ENCODE results near the gene ABCC2.

ABCC2 gene

DNA sequence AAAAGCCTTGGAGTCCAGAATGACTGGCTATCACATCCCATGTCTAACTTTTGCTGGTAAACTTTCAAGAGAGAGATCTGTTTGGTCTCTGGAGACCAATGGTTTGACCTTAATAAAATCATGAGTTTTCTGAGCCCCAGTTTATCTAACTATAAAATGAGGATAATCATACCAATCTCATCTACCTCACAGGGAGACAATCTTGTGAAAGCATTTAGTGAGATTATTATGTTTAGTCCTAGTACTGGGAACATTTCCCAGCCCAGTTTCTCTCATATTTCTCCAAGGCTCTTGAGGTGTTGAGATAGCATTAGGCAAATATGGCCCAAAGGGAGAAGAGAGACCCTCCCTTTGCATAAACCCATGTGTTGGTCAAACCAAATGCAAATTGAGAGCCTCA is 25.8 kb downstream of the ABCC2 start:
- H3K27me3 ChIP-seq (replicated peaks; ENCODE audit: insufficient read depth, low read length) = no peaks in the 10 kb centered on the region
- no peaks in the 10 kb centered on the region for H3K79me2 ChIP-seq (ENCODE audit: low read length)
- H3K27ac ChIP-seq (ENCODE audit: low read length) = no peak overlapping the region
- no peak for DNase-seq
- H3K4me1 ChIP-seq (ENCODE audit: low read length) = no peaks in the 10 kb centered on the region
- H3K9me3 ChIP-seq (replicated peaks; ENCODE audit: insufficient read depth, low read length) = no peaks in the 10 kb centered on the region
- H3K9ac ChIP-seq (ENCODE audit: low read length) = no peak overlapping the region
- no peak overlapping the region for H3K4me2 ChIP-seq (ENCODE audit: low read depth, low read length)
- H3K36me3 ChIP-seq (replicated peaks; ENCODE audit: insufficient read depth, low read length) = no peaks in the 10 kb centered on the region
- H2AFZ ChIP-seq (ENCODE audit: low read length) = no peak overlapping the region
- no peaks in the 10 kb centered on the region for H4K20me1 ChIP-seq (ENCODE audit: insufficient read depth, low read length)
- H3K4me3 ChIP-seq (ENCODE audit: low read length) = no peak overlapping the region
- H3F3A ChIP-seq (ENCODE audit: insufficient read depth, low read length) = no peaks in the 10 kb centered on the region
- TF ChIP-seq EZH2phosphoT487 (IDR thresholded peaks at IDR 0.05; ENCODE audit: low read length) (no peak), EZH2 (optimal IDR thresholded peaks at IDR 0.05; ENCODE audit: low read depth, low read length) (no peak)
- TF ChIP-seq, protein P1, sequence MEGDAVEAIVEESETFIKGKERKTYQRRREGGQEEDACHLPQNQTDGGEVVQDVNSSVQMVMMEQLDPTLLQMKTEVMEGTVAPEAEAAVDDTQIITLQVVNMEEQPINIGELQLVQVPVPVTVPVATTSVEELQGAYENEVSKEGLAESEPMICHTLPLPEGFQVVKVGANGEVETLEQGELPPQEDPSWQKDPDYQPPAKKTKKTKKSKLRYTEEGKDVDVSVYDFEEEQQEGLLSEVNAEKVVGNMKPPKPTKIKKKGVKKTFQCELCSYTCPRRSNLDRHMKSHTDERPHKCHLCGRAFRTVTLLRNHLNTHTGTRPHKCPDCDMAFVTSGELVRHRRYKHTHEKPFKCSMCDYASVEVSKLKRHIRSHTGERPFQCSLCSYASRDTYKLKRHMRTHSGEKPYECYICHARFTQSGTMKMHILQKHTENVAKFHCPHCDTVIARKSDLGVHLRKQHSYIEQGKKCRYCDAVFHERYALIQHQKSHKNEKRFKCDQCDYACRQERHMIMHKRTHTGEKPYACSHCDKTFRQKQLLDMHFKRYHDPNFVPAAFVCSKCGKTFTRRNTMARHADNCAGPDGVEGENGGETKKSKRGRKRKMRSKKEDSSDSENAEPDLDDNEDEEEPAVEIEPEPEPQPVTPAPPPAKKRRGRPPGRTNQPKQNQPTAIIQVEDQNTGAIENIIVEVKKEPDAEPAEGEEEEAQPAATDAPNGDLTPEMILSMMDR (IDR thresholded peaks at IDR 0.05; ENCODE audit: low read length) = no peak
- H3K9me2 ChIP-seq (replicated peaks; ENCODE audit: insufficient read depth, low read length) = no peaks in the 10 kb centered on the region

GRCh38 chr10:99809481-99809880 is 27.0 kb downstream of the ABCC2 start:
- no peaks in the 10 kb centered on the region for H3K36me3 ChIP-seq (replicated peaks; ENCODE audit: insufficient read depth, low read length)
- no peaks in the 10 kb centered on the region for H3K9me3 ChIP-seq (replicated peaks; ENCODE audit: insufficient read depth, low read length)
- no peaks in the 10 kb centered on the region for H3K27me3 ChIP-seq (replicated peaks; ENCODE audit: insufficient read depth, low read length)
- no peak overlapping the region for H3K27ac ChIP-seq (ENCODE audit: low read length)
- H3K4me1 ChIP-seq (ENCODE audit: low read length) = no peaks in the 10 kb centered on the region
- TF ChIP-seq EZH2 (optimal IDR thresholded peaks at IDR 0.05; ENCODE audit: low read depth, low read length) = no peak
- no peak for TF ChIP-seq EZH2phosphoT487 (IDR thresholded peaks at IDR 0.05; ENCODE audit: low read length)
- TF ChIP-seq, protein P1 (IDR thresholded peaks at IDR 0.05; ENCODE audit: low read length) = no peak
- no peaks in the 10 kb centered on the region for H4K20me1 ChIP-seq (ENCODE audit: insufficient read depth, low read length)
- H3K4me2 ChIP-seq (ENCODE audit: low read depth, low read length) = no peak overlapping the region
- H3K9me2 ChIP-seq (replicated peaks; ENCODE audit: insufficient read depth, low read length) = no peaks in the 10 kb centered on the region
- no peak for DNase-seq
- H3K79me2 ChIP-seq (ENCODE audit: low read length) = no peaks in the 10 kb centered on the region
- no peak overlapping the region for H3K4me3 ChIP-seq (ENCODE audit: low read length)
- no peak overlapping the region for H3K9ac ChIP-seq (ENCODE audit: low read length)
- H3F3A ChIP-seq (ENCODE audit: insufficient read depth, low read length) = no peaks in the 10 kb centered on the region
- H2AFZ ChIP-seq (ENCODE audit: low read length) = no peak overlapping the region

GRCh38 chr10:99809931-99810615 is 27.6 kb downstream of the ABCC2 start:
- Histone ChIP-seq H2AFZ (ENCODE audit: low read length) (no peak overlapping the region), H3K27ac (ENCODE audit: low read length) (no peak overlapping the region), H3K9me3 (replicated peaks; ENCODE audit: insufficient read depth, low read length) (no peaks in the 10 kb centered on the region), H3K27me3 (replicated peaks; ENCODE audit: insufficient read depth, low read length) (no peaks in the 10 kb centered on the region), H3K4me2 (ENCODE audit: low read depth, low read length) (no peak overlapping the region), H3K9me2 (replicated peaks; ENCODE audit: insufficient read depth, low read length) (no peaks in the 10 kb centered on the region), H3K79me2 (ENCODE audit: low read length) (no peaks in the 10 kb centered on the region), H4K20me1 (ENCODE audit: insufficient read depth, low read length) (no peaks in the 10 kb centered on the region), H3K4me1 (ENCODE audit: low read length) (no peaks in the 10 kb centered on the region), H3K36me3 (replicated peaks; ENCODE audit: insufficient read depth, low read length) (no peaks in the 10 kb centered on the region), H3F3A (ENCODE audit: insufficient read depth, low read length) (no peaks in the 10 kb centered on the region), H3K4me3 (ENCODE audit: low read length) (no peak overlapping the region), H3K9ac (ENCODE audit: low read length) (no peak overlapping the region)
- no peak for TF ChIP-seq EZH2phosphoT487 (IDR thresholded peaks at IDR 0.05; ENCODE audit: low read length)
- TF ChIP-seq EZH2 (optimal IDR thresholded peaks at IDR 0.05; ENCODE audit: low read depth, low read length) = no peak
- TF ChIP-seq, protein P1 (IDR thresholded peaks at IDR 0.05; ENCODE audit: low read length) = no peak
- no peak for DNase-seq

Measured in MM.1S (cell line).